Measurements from ENCODE around the gene CNN2.
A peak's percentile ranks its signal among the peaks of the same experiment; 100 is the strongest.

CNN2 gene

DNA sequence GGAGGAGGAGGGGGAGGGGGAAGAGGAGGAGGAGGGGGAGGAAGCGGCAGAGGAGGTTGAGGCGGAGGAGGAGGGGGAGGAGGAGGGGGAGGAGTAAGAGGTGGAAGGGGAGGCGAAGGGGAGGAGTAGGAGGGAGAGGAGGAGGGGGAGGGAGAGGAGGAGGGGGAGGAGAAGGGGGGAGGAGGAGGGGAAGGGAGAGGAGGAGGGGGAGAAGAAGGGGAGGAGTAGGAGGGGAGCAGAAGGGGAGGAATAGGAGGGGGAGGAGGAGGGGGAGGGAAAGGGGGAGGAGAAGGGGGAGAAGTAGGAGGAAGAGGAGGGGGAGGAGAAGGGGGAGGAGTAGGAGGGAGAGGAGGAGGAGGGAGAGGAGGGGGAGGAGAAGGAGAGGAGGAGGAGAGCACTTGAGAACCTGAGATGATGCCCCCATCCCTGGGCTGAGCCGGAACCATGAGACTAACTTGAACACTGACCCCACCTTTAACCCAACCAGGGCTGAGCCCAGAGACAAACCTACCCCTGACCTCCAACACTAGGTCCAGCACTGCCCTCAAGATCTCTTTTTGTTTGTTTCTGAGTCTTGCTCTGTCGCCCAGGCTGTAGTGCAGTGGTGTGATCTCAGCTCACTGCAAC is 26.1 kb downstream of the CNN2 start:
- Histone ChIP-seq H3K4me3 (no peak overlapping the region), H3K4me2 (no peak overlapping the region), H3K36me3 (peaks cover 0 to 57% (median 0%) of the 10 kb centered on the region in 11 experiments; a peak in 6 of 22 replicates), H3K27ac (no peak overlapping the region), H3K27me3 (no peaks in the 10 kb centered on the region), H3K9ac (no peak overlapping the region), H4K20me1 (peaks cover 0 to 15% (median 0%) of the 10 kb centered on the region in 11 experiments; a peak in 4 of 22 replicates), H3K9me3 (replicated peaks in 1 of 11) (no peaks in the 10 kb centered on the region), H3K4me1 (peaks cover 6 to 20% (median 8%) of the 10 kb centered on the region in 10 experiments)
- no peak for TF ChIP-seq Cebpa-rat (IDR thresholded peaks at IDR 0.05)

DNA sequence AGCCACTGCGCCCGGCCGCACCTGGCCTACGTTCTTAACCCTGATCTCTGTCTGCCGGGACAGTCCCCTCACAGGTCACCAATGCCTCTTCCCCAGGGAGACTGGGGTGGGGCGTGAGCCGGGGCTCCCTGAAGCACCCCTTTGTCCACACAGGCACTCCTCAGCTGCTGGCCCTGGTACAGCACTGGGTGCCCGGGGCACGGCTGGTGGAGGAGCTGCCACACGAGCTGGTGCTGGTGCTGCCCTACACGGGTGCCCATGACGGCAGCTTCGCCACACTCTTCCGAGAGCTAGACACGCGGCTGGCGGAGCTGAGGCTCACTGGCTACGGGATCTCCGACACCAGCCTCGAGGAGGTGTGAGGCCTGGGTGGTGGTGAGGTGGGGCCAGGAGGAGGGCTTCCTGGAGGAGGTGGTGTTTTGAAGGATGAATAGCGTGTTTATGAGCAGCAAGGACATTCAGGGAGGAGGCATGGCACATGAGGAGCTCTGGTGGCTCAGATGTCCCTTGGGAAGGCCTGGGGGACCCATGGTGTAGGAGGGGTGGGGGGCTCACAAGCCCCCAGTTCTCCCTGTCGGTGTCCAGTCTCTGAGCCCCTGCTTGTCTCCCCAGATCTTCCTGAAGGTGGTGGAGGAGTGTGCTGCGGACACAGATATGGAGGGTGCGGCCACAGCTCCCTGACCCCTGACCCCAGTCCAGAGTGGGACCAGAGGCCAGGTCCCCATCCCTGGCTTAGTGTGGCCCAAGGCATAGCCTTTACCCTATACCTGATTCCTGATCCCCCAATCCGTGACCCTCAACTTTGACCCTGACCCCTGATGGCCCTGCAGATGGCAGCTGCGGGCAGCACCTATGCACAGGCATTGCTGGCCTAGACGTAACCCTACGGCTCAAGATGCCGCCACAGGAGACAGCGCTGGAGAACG is 27.0 kb downstream of the CNN2 start:
- no peak overlapping the region for H3K4me2 ChIP-seq
- H3K27ac ChIP-seq, result no peak overlapping the region
- H3K27me3 ChIP-seq, result no peaks in the 10 kb centered on the region
- TF ChIP-seq Cebpa-rat (IDR thresholded peaks at IDR 0.05), result no peak
- H3K4me3 ChIP-seq, result no peak overlapping the region
- peaks cover 14 to 29% (median 17%) of the 10 kb centered on the region in 10 experiments for H3K4me1 ChIP-seq
- peaks cover 0 to 56% (median 0%) of the 10 kb centered on the region in 11 experiments; a peak in 5 of 22 replicates for H3K36me3 ChIP-seq
- peaks cover 0 to 15% (median 0%) of the 10 kb centered on the region in 11 experiments; a peak in 4 of 22 replicates for H4K20me1 ChIP-seq
- H3K9ac ChIP-seq, result no peak overlapping the region
- H3K9me3 ChIP-seq (replicated peaks in 1 of 11), result no peaks in the 10 kb centered on the region

DNA sequence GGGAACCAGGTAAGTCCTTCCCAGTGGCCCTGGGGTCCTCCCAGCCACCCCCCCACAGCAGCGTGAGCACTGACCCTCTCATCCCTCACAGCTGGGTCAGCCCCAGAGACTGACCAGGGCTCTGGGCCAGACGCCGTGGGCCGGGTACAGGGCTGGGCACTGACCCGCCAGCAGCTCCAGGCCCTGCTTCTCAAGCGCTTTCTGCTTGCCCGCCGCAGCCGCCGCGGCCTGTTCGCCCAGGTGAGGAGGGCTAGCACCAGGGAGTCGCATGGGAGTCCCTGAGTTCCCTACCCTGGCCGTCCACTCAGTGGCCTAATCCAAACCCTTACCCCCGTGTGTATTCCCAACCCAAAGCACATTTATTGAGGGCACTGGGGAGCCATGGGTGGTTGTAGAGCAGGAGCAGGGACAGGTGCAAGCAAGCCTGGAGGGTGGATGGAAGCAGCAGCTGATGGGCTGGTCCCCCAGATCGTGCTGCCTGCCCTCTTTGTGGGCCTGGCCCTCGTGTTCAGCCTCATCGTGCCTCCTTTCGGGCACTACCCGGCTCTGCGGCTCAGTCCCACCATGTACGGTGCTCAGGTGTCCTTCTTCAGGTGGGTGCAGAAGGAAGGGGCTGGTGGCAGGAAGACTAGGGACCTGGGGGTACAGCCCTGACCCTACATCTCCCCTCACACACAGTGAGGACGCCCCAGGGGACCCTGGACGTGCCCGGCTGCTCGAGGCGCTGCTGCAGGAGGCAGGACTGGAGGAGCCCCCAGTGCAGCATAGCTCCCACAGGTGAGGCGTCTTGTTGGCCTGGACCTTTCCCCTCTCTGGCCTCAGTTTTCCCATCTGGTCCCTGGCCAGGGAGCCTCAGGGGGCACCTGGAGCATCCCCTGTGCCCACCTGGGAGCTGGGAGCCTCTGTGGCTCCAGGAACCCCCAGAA is 28.0 kb downstream of the CNN2 start:
- H3K27ac ChIP-seq, result no peak overlapping the region
- peaks cover 0 to 15% (median 0%) of the 10 kb centered on the region in 11 experiments; a peak in 4 of 22 replicates for H4K20me1 ChIP-seq
- H3K36me3 ChIP-seq, result peaks cover 0 to 56% (median 0%) of the 10 kb centered on the region in 11 experiments; a peak in 5 of 22 replicates
- no peak overlapping the region for H3K4me3 ChIP-seq
- no peaks in the 10 kb centered on the region for H3K27me3 ChIP-seq
- no peak overlapping the region for H3K9ac ChIP-seq
- peaks cover 14 to 35% (median 23%) of the 10 kb centered on the region in 10 experiments for H3K4me1 ChIP-seq
- H3K9me3 ChIP-seq (replicated peaks in 1 of 11), result no peaks in the 10 kb centered on the region
- no peak for TF ChIP-seq Cebpa-rat (IDR thresholded peaks at IDR 0.05)
- no peak overlapping the region for H3K4me2 ChIP-seq

DNA sequence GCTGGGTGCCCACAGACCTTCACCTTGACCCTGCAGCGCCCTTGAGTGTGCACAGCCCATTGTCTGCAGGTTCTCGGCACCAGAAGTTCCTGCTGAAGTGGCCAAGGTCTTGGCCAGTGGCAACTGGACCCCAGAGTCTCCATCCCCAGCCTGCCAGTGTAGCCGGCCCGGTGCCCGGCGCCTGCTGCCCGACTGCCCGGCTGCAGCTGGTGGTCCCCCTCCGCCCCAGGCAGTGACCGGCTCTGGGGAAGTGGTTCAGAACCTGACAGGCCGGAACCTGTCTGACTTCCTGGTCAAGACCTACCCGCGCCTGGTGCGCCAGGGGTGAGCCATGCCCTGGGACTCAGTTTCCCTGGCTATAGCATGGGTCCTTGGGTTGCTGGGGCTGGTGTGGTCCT is 28.6 kb downstream of the CNN2 start:
- no peak overlapping the region for H3K4me2 ChIP-seq
- H3K4me3 ChIP-seq, result no peak overlapping the region
- H3K9ac ChIP-seq, result no peak overlapping the region
- H3K27me3 ChIP-seq, result no peaks in the 10 kb centered on the region
- no peak for TF ChIP-seq Cebpa-rat (IDR thresholded peaks at IDR 0.05)
- H4K20me1 ChIP-seq, result peaks cover 0 to 15% (median 0%) of the 10 kb centered on the region in 11 experiments; a peak in 4 of 22 replicates
- no peaks in the 10 kb centered on the region for H3K9me3 ChIP-seq (replicated peaks in 1 of 11)
- H3K36me3 ChIP-seq, result peaks cover 0 to 56% (median 0%) of the 10 kb centered on the region in 11 experiments; a peak in 5 of 22 replicates
- H3K4me1 ChIP-seq, result peaks cover 14 to 34% (median 23%) of the 10 kb centered on the region in 10 experiments
- no peak overlapping the region for H3K27ac ChIP-seq

DNA sequence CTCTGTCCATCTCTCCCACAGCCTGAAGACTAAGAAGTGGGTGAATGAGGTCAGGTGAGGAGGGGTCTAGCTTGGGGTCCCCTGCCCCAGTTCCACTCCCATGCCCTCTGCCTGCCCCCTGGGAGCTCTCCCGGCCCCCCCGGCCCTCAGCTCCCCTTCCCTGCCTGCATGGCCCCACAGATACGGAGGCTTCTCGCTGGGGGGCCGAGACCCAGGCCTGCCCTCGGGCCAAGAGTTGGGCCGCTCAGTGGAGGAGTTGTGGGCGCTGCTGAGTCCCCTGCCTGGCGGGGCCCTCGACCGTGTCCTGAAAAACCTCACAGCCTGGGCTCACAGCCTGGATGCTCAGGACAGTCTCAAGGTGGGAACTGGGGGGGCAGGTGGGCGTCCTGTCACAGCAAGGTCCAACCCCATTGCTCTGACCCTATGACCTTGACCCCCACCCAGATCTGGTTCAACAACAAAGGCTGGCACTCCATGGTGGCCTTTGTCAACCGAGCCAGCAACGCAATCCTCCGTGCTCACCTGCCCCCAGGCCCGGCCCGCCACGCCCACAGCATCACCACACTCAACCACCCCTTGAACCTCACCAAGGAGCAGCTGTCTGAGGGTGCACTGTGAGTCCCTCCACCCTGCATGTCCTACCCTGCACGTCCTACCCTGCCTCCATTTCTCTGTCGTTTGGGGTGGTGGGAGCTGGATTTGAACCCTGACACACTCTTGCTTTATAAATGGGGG is 29.6 kb downstream of the CNN2 start:
- Histone ChIP-seq H3K27ac (no peak overlapping the region), H3K9me3 (replicated peaks in 1 of 11) (no peaks in the 10 kb centered on the region), H3K9ac (no peak overlapping the region), H4K20me1 (peaks cover 0 to 15% (median 0%) of the 10 kb centered on the region in 11 experiments; a peak in 4 of 22 replicates), H3K4me3 (no peak overlapping the region), H3K27me3 (no peaks in the 10 kb centered on the region), H3K36me3 (peaks cover 0 to 52% (median 0%) of the 10 kb centered on the region in 11 experiments; a peak in 5 of 22 replicates), H3K4me2 (no peak overlapping the region), H3K4me1 (peaks cover 14 to 34% (median 23%) of the 10 kb centered on the region in 10 experiments)
- TF ChIP-seq Cebpa-rat (IDR thresholded peaks at IDR 0.05), result no peak

DNA sequence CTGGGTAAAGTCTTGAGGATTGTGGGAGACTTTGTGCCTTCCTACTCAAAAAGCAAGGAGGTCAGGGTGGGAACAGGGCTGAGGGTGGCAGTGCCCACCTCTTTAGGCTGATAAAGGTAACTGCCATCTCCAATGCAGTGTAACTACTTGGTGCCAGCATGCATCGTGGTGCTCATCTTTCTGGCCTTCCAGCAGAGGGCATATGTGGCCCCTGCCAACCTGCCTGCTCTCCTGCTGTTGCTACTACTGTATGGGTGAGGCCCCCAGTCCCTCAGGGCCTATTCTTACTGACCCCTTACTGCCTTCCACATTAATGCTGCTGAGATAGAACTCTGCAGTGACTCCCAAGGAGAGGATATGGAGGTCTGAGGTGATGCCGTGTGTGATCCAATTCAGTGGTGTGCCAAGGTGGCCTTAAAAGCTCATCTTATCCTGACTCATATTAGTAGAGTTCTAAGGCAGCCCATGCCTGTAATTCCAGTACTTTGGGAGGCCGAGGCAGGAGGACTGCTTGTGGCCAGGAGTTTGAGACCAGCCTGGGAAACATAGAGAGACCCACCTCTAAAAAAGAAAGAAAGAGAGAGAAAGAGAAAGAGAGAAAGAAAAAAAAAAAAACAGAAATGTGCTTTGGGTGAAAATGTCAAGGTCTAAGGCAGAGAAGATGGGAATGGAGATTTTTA is 30.9 kb downstream of the CNN2 start:
- Histone ChIP-seq H3K4me3 (no peak overlapping the region), H3K36me3 (peaks cover 0 to 45% (median 0%) of the 10 kb centered on the region in 11 experiments; a peak in 5 of 22 replicates), H3K4me2 (peak overlapping the region; percentile 0 to 73 (median 62); a peak in 18 of 22 replicates), H3K4me1 (peaks cover 14 to 39% (median 23%) of the 10 kb centered on the region in 10 experiments), H3K27ac (peak overlapping the region in 2 of 11 experiments; percentile 0 to 13; a peak in 2 of 22 replicates), H3K9me3 (replicated peaks in 1 of 11) (no peaks in the 10 kb centered on the region), H3K9ac (peak overlapping the region in 2 of 11 experiments; percentile 21 to 30; a peak in 2 of 22 replicates), H4K20me1 (peaks cover 0 to 15% (median 0%) of the 10 kb centered on the region in 11 experiments; a peak in 4 of 22 replicates), H3K27me3 (no peaks in the 10 kb centered on the region)
- no peak for TF ChIP-seq Cebpa-rat (IDR thresholded peaks at IDR 0.05)

DNA sequence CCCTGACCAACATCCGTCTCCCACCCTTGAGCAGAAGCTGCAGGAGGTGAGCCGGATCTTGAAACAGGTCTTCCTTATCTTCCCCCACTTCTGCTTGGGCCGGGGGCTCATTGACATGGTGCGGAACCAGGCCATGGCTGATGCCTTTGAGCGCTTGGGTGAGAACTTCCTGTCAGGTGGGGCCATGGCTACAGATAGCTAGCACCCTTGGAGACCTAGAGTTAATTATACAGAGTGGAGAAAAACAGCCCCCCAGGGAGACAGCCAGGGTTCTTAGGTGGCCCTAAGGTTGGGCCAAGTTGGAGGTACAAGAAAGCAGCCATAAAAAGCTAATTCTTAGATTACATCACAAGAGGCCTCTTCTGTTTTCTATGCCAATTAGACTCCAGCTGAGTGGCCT is 31.7 kb downstream of the CNN2 start:
- TF ChIP-seq Cebpa-rat (IDR thresholded peaks at IDR 0.05), result no peak
- Histone ChIP-seq H3K9me3 (replicated peaks in 1 of 11) (0 out of 22 replicates have a peak, but pooled peaks cover 0 to 2% (median 0%) of the 10 kb centered on the region in 11 experiments), H3K4me2 (peak overlapping the region; percentile 0 to 73 (median 62); a peak in 19 of 22 replicates), H3K27ac (peak overlapping the region in 3 of 11 experiments; percentile 0 to 32 (median 13); a peak in 2 of 22 replicates), H3K36me3 (peaks cover 0 to 45% (median 0%) of the 10 kb centered on the region in 11 experiments; a peak in 5 of 22 replicates), H3K4me3 (no peak overlapping the region), H3K9ac (peak overlapping the region in 1 of 11 experiments; percentile 30; a peak in 2 of 22 replicates), H3K4me1 (peaks cover 14 to 34% (median 23%) of the 10 kb centered on the region in 10 experiments), H3K27me3 (no peaks in the 10 kb centered on the region), H4K20me1 (peaks cover 0 to 13% (median 0%) of the 10 kb centered on the region in 11 experiments; a peak in 4 of 22 replicates)

All from BLaER1 treated with 17β-estradiol and CSF1 and Interleukin-3, amounts not matched to agents 10 nM and 100 nM (cell line).